Gastrocnemius medialis (tissue), 4 donors: Measurements from ENCODE around the gene CD79B.

Experiments used
- POLR2A ChIP-seq, 2 donors: fragments of 450-650 bp; IDR thresholded peaks; one replicate each; pipeline ENCODE4 v1.6.1; 2017; ENCODE audit warnings: antibody characterized with exemption in 2 of 2, mild to moderate bottlenecking in 2 of 2, moderate library complexity in 2 of 2
- TF ChIP-seq, protein P1 (sequence below), 5 experiments: fragments of 450-650 bp in 3 of 5; fragments of 200-600 bp in 2 of 5; sonication (generic) in 2 of 5; IDR thresholded peaks in 4 of 5; conservative IDR thresholded peaks in 1 of 5; 1 replicate in 4 of 5; 2 replicates in 1 of 5; pipeline ENCODE4 v1.5.1; 2016 to 2019; ENCODE audit warnings: antibody characterized with exemption in 5 of 5, mild to moderate bottlenecking in 3 of 5, moderate library complexity in 3 of 5

DNA sequence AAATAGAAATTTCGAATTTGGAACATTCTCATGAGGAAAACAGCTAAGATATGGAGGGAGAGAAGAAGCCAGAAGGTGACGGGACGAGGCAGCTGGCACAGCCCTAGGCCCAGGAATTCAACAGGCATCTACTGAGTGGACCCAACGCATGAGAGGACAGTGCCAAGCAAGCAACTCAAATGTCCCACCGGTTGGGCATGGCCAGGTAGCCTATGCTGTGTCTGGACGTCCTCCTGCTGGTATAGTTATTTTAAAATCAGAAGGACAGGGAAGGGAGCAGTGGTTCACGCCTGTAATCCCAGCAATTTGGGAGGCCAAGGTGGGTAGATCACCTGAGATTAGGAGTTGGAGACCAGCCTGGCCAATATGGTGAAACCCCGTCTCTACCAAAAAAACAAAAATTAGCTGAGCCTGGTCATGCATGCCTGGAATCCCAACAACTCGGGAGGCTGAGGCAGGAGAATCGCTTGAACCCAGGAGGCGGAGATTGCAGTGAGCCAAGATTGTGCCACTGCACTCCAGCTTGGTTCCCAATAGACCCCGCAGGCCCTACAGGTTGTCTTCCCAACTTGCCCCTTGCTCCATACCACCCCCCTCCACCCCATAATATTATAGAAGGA is 15.5 kb downstream of the CD79B start:
- TF ChIP-seq, protein P1, sequence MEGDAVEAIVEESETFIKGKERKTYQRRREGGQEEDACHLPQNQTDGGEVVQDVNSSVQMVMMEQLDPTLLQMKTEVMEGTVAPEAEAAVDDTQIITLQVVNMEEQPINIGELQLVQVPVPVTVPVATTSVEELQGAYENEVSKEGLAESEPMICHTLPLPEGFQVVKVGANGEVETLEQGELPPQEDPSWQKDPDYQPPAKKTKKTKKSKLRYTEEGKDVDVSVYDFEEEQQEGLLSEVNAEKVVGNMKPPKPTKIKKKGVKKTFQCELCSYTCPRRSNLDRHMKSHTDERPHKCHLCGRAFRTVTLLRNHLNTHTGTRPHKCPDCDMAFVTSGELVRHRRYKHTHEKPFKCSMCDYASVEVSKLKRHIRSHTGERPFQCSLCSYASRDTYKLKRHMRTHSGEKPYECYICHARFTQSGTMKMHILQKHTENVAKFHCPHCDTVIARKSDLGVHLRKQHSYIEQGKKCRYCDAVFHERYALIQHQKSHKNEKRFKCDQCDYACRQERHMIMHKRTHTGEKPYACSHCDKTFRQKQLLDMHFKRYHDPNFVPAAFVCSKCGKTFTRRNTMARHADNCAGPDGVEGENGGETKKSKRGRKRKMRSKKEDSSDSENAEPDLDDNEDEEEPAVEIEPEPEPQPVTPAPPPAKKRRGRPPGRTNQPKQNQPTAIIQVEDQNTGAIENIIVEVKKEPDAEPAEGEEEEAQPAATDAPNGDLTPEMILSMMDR (IDR thresholded peaks at IDR 0.05 in 4 of 5, conservative IDR thresholded peaks at IDR 0.05 in 1 of 5) = no peak
- TF ChIP-seq POLR2A (IDR thresholded peaks at IDR 0.05) = no peak
